ENCODE data around the gene SUMF2.

GRCh38 chr7:56105508-56105907 is 41.4 kb downstream of the SUMF2 start:
- TF ChIP-seq CTCF (IDR thresholded peaks at IDR 0.05) (no peak), EP300 (IDR thresholded peaks at IDR 0.05) (no peak), POLR2A (IDR thresholded peaks at IDR 0.05; ENCODE audit: low read depth) (no peak), POLR2AphosphoS5 (IDR thresholded peaks at IDR 0.05) (no peak)

Data from esophagus muscularis mucosa (tissue), 4 donors.